Activated T-helper 9 cell treated with anti-CD3 and anti-CD28 coated beads, Interleukin-2, amount 50 U/mL, for 16 hours (primary cell): ENCODE measurements around the gene ASF1A.
A peak's percentile ranks its signal among the peaks of the same experiment; 100 is the strongest.
"Not testable (repeated sequence)": the region's sequence is repeated elsewhere in the genome, so short reads cannot be mapped to it uniquely, and the experiment has no call there.

Experiments
- DNase-seq: peaks from one replicate; pipeline ENCODE4 v3.0.0-alpha.2; 2020; ENCODE audit warnings: low read depth

Gene ASF1A

GRCh38 chr6:118893807-118894424 lies at the start of gene ASF1A:
ASF1A (plus strand) TSS chr6:118894152; CDS start chr6:118894414, 262 bp downstream.
- DNase-seq, result peak; percentile 89

- no peak for DNase-seq
These were observed 49.0 kb upstream of the ASF1A start for GRCh38 chr6:118844915-118845314.

DNA sequence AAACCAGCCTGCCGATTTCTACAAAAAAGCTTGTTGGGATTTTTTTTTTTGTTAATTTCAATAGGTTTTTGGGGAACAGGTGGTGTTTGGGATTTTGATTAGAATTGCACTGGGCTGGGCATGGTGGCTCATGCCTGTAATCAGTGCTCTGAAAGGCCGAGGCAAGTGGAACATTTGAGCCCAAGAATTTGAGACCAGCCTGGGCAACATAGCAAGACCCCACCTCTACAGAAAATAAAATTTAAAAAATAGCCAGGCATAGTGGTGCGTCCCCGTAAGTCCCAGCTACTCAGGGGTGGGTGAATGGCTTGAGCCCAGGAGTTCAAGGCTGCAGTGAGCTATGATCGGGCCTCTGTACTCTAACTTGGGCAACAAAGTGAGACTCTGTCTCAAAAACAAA lies 40.5 kb upstream of the ASF1A start:
- DNase-seq, result no peak

- DNase-seq, result no peak
These were observed 37.7 kb upstream of the ASF1A start for GRCh38 chr6:118856301-118856700.

GRCh38 chr6:118859517-118860064 lies 34.4 kb upstream of the ASF1A start:
- no peak for DNase-seq

- DNase-seq, result no peak
These were observed 33.6 kb upstream of the ASF1A start for GRCh38 chr6:118860363-118860762.

DNA sequence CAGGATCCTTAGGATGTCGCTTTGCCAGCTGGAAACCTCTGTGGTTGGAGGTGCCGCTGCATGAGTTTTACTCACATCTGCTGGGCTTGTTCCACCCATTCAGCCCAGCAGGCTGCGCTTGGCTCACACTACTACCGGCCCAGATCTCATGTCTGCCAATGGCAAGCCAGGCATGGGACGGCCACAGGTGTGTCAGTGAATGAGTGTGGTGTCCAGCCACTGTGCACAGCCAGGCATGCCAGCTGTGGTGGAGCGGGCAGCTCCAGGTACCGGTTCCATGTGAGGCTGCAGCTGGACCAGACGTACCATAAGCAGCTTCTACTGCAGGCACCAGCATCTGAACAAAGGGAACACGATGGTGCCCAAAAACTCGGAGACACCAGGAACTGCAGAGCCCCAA lies 33.1 kb upstream of the ASF1A start:
- no peak for DNase-seq

GRCh38 chr6:118862443-118862842 lies 31.5 kb upstream of the ASF1A start:
- DNase-seq, result no peak

DNA sequence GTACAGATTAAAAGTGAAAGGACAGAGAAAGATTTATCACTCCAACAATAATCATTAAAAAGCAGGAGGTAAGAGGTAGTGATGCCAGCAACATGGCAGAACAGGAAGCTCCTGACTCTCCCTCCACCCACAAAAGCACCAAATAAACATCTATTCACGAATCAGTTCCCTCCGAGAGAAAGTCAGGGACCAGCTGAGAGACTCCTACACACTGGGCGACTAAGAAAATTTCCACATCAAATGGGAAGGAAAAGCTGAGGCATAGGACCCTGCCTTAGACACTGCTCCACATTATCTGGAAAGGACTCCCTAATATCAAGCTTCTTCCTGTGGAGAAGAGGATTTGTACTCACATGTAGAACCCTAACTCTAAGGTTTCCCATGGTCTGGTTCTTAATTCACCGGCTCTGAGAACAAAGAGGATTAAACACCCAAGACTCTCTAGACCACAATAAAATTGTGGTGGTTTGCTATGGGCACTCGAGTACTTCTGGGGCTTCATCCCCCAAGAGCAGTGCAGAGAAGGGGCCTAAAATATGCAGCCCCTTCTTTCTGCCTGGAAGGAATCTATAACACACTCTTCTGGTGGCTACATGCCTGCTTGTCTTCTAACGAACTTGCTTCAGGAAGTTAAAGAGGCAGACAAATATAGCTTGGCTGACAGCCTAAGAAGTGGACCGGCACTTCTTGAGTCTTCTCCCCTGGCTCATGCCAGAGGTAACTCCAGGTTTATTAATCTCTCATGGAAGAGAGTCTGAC lies 29.4 kb upstream of the ASF1A start:
- no peak for DNase-seq

DNA sequence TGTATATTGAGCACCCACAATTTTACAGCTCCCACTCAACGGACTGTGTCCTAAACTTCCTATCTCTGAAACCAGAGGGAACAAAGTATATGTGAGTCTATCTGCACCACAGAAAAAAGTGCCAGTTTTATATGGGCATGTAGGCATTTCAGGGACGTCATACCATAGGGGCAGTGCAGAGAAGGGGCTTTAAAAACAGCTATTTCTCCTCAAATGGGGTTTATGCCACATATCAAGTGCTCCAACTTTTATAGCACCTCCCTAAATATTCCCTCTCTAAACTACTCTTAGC lies 28.9 kb upstream of the ASF1A start:
- no peak for DNase-seq

DNA sequence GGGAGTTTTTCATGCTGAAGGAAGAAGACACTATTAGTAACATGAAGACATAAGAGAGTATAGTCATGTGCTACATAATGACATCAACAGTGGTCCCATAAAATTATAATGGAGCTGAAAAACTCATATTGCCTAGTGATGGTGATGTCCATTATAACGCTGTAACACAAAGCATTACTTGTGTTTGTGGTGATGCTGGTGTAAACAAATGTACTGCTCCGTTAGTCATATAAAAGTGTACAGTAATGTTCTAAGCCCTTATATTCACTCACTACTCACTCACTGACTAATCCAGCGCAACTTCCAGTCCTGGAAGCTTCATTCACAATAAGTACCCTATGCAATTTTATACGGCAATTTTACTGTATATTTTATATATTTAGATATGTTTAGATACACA lies 26.8 kb upstream of the ASF1A start:
- no peak for DNase-seq

- DNase-seq, result not testable (repeated sequence)
These were observed 25.1 kb upstream of the ASF1A start for GRCh38 chr6:118868901-118869300.

DNA sequence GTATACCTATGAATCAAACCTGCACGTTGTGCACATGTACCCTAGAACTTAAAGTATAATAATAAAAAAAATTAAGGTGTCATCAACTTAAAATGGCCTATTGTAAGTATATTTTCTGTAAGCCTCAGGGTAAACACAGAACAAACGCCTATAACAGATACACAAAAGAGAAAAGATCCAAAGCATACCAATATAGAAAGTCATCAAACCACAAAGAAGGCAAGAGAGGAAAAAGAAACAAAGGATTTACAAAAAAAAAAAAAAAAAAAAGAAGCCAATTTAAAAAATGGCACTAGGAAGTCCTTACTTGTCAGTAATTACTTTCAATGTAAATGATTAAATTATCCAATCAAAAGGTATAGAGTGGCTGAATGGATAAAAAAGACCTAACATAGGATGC lies 24.6 kb upstream of the ASF1A start:
- no peak for DNase-seq

DNA sequence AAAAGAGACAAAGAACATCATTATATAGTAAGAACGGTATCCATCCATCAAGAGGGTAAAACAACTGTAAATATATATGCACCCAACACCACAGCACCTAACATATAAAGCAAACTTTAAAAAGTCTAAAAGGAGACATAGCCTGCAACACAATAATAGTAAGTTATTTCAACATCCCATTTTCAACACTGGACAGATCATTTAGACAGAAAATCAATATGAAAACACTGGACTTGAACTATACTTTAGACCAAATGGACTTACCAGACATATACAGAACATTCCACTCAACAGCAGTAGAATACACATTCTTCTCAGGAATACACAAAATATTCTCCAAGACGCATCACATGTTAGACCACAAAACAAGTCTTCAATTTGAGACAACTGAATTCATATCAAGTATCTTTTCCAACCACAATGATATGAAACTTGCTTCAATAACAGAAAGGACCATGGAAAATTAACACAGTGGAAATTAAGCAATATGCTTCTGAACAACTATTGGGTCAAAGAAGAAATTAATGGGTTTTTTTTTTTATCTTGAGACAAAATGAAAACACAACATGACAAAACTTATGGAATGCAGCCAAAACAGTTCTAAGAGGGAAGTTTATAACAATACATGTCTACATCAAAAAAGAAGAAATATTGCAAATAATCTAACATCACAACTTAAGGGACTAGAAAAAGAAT lies 23.9 kb upstream of the ASF1A start:
- DNase-seq, result no peak

DNA sequence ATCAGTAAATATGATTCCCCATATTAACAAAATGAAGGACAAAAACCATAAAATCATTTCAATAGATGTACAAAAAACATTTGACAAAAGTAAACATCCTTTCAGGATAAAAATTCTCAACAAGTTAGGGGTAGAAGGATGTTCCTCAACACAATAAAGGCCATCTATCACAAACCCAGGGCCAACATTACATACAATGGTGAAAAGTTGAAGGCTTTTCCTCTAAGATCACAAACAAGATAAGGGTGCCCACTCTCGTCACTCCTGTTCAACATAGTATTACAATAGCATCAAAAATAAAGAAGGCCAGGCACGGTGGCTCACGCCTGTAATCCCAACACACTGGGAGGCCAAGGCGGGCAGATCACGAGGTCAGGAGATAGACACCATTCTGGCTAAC lies 22.6 kb upstream of the ASF1A start:
- no peak for DNase-seq

DNA sequence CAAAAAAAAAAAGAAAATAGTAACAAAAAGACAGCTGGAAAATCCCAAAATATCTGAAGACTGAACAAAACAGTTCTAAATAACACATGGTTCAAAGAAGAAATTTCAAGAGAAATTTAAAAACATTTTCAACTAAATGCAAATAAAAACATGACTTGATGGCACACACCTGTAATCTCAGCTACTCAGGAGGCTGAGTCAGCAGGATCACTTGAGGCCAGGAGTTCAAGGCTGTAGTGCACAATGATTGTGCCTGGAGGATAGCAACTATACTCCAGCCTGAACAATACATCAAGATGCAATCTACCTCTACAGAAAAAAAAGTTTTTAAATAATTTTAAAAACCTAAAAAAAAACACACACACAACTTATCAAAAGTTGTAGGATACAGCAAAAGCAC lies 21.6 kb upstream of the ASF1A start:
- DNase-seq, result no peak

DNA sequence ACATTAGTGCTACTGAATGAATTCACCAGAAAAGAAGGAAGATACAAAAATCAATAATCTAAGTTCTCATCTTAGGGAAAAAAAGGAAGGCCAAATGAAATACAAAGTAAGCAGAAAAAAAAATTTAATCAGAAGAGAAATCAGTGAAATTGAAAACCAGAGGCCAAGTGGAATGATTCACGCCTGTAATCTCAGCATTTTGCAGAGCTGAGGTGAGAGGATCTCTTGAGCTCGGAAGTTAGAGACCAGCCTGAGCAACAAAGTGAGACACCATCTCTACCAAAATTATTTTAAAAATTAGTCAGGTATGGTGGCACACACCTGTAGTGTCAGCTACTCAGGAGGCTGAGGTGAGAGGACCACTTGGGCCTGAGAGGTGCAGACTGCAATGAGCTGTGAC lies 21.2 kb upstream of the ASF1A start:
- DNase-seq, result no peak

- DNase-seq, result no peak
These were observed 20.7 kb upstream of the ASF1A start for GRCh38 chr6:118873239-118873638.

DNA sequence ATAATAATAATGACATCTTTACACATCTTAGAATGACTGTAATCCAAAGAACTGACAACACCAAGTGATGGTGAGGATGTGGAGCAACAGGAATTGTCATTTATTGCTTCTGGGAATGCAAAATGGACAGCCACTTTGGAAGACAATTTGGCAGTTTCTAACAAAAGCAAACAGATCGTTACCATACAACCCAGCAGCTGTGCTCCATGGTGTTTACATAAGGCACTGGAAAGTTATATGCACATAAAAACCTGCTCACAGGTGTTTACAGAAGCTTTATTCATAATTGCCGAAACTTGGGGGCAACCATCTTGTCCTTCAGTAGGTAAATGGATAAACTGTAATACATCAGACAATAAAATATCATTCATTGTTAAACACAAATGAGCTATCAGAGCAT lies 18.3 kb upstream of the ASF1A start:
- no peak for DNase-seq

DNA sequence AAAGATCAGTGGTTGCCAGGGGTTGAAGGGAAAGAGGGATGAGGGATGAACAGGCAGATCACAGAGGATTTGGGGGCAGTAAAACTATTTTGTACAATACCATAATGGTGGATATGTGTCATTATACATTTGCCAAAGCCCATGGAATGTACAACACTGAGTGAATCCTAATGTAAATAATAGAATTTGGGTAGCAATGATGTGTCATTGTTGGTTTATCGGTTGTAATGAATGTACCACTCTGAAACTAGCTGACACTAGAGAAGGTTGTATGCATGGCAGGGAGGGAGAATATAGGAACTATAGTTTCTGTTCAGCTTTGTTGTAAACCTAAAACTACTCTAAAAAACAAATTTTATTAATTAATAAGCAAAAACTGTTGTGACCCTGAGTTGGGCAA lies 17.8 kb upstream of the ASF1A start:
- no peak for DNase-seq

DNA sequence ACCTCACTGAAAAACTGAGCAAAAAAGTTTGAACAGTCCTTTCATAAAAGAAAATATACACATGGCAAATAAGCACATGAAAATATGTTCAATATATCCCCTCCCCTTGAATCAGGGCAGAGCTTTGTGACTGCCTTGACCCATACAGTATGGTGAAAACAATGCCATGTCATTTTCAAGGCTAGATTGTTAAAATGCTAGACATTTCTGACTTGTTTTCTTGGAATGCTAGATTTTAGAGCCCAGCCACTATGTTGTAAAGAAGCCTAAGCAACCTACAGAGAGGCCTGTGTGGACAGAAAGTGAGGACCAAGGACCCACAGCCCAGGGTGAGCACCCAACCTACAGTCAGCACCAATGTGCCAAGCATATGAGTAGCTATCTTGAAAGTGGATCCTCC lies 17.1 kb upstream of the ASF1A start:
- no peak for DNase-seq

DNA sequence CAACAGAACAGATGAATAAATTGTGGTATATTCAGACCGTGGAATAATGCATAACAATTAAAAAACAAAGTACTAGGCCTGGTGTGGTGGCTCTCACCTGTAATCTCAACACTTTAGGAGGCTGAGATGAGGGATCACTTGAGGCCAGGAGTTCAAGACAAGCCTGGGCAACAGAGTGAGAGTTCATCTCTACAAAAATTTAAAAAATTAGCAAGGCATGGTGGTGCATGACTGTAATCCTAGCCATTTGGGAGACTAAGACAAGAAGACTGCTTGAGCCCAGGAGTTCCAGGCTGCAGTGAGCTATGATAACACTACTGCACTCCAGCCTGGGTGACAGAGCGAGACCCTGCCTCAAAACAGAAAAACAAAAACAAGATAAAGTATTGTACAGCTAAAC lies 16.1 kb upstream of the ASF1A start:
- no peak for DNase-seq
